Erythroblast (primary cell): Measurements from ENCODE around the gene CCDC154.

ENCODE experiments used
- GATA1 ChIP-seq: IDR thresholded peaks from 2 replicates; pipeline ENCODE4 v1.6.1; 2011; ENCODE audit warnings: low read depth, mild to moderate bottlenecking, control low read depth, low read length, moderate library complexity
- POLR2A ChIP-seq: IDR thresholded peaks from 2 replicates; pipeline ENCODE4 v1.6.1; 2011; ENCODE audit warnings: mild to moderate bottlenecking, low read length

DNA sequence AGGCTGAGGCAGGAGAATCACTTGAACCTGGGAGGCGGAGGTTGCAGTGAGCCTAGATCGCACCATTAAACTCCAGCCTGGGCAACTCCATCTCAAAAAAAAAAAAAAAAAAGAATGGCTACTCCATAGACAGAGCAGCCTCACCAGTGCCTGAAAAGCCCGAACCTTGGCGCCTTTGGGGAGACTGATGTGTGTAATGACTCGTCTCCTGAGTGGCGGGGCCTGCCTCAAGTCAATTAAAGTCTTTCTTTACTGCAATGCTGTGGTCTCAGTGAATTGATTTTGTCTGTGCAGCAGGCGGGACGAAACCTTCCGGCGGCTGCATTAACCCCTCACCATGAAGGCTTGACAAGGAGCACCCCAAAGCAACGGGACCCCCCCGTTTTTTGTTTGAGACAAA is 20.3 kb downstream of the CCDC154 start:
- TF ChIP-seq POLR2A (no peak), GATA1 (no peak)
